AG10803 (cell line): Measurements from ENCODE around the gene GOLGA6L7.
"Not testable (repeated sequence)": the region's sequence is repeated elsewhere in the genome, so short reads cannot be mapped to it uniquely, and the experiment has no call there.

Source experiments
- DNase-seq: peaks from one replicate; pipeline ENCODE4 v3.0.0; 2010; ENCODE audit warnings: low read depth
- H3K4me3 ChIP-seq: 2 replicates; pipeline ENCODE4 v1.5.1; 2011; ENCODE audit warnings: mild to moderate bottlenecking, low read length, control low read depth
- CTCF ChIP-seq: conservative IDR thresholded peaks from 2 replicates; pipeline ENCODE4 v1.5.1; 2011; ENCODE audit warnings: mild to moderate bottlenecking, low read length, control low read depth, inconsistent platforms

Gene GOLGA6L7

GRCh38 chr15:28891588-28891987, 43.1 kb upstream of the GOLGA6L7 start:
- no peak for DNase-seq
- TF ChIP-seq CTCF = no peak

GRCh38 chr15:28890711-28891495, 42.5 kb upstream of the GOLGA6L7 start:
- TF ChIP-seq CTCF = no peak
- peak; percentile 17 for DNase-seq
- no peak overlapping the region for H3K4me3 ChIP-seq

More at GRCh38 chr15:28891588-28891987, 43.1 kb upstream of the GOLGA6L7 start:
- H3K4me3 ChIP-seq = no peak overlapping the region

GRCh38 chr15:28890291-28890690, 41.8 kb upstream of the GOLGA6L7 start:
- DNase-seq, H3K4me3 ChIP-seq: not testable (repeated sequence)

GRCh38 chr15:28889871-28890270, 41.4 kb upstream of the GOLGA6L7 start:
- DNase-seq, H3K4me3 ChIP-seq: not testable (repeated sequence)

- H3K4me3 ChIP-seq = no peak overlapping the region
- no peak for DNase-seq
- no peak for TF ChIP-seq CTCF
These were observed 40.9 kb upstream of the GOLGA6L7 start for GRCh38 chr15:28889346-28889745.

GRCh38 chr15:28888900-28889299, 40.5 kb upstream of the GOLGA6L7 start:
- no peak for TF ChIP-seq CTCF
- no peak overlapping the region for H3K4me3 ChIP-seq
- no peak for DNase-seq

GRCh38 chr15:28888302-28888894, 40.0 kb upstream of the GOLGA6L7 start:
- no peak overlapping the region for H3K4me3 ChIP-seq
- DNase-seq = no peak
- no peak for TF ChIP-seq CTCF
